ENCODE measurements around the gene SNED1. TPM values are rescaled to one million over a fixed set of nuclear protein-coding genes. Genes with fewer than 3 reads are reported as not detected.

Gene SNED1
- total RNA-seq, 1 donor from 2014 or later: 2.3 TPM

DNA sequence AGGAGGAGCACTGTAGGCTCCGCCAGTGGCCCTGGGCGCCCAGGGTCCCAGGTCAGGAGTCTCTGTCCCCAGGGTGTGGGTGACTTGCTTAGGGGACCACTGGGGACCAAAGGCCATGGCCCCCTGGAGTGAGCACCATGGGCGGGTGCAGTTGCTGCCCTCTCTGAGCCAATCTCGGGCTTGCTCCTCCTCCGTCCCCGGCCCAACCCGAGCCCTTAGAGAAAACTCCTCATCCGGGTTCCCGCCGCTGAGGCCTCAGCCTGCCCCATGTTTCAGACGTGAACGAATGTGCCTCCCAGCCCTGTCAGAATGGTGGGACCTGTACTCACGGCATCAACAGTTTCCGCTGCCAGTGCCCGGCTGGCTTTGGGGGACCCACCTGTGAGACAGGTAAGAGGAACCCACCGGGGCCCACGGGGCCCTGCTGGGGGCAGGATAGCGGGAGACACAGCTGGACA lies 38.6 kb downstream of the SNED1 start:
- Mint-ChIP-seq H3K9me3 (ENCODE audit: unreplicated experiment) (no peaks in the 10 kb centered on the region), H3K4me3 (ENCODE audit: unreplicated experiment) (no peak overlapping the region), H3K4me1 (ENCODE audit: unreplicated experiment) (no peaks in the 10 kb centered on the region), H3K36me3 (ENCODE audit: low read depth, unreplicated experiment) (no peaks in the 10 kb centered on the region), H3K27me3 (ENCODE audit: unreplicated experiment) (peaks cover 17% of the 10 kb centered on the region), H3K27ac (ENCODE audit: unreplicated experiment) (no peak overlapping the region)
- TF ChIP-seq, protein P1, sequence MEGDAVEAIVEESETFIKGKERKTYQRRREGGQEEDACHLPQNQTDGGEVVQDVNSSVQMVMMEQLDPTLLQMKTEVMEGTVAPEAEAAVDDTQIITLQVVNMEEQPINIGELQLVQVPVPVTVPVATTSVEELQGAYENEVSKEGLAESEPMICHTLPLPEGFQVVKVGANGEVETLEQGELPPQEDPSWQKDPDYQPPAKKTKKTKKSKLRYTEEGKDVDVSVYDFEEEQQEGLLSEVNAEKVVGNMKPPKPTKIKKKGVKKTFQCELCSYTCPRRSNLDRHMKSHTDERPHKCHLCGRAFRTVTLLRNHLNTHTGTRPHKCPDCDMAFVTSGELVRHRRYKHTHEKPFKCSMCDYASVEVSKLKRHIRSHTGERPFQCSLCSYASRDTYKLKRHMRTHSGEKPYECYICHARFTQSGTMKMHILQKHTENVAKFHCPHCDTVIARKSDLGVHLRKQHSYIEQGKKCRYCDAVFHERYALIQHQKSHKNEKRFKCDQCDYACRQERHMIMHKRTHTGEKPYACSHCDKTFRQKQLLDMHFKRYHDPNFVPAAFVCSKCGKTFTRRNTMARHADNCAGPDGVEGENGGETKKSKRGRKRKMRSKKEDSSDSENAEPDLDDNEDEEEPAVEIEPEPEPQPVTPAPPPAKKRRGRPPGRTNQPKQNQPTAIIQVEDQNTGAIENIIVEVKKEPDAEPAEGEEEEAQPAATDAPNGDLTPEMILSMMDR (IDR thresholded peaks at IDR 0.05; ENCODE audit: unreplicated experiment): no peak
- no peak for DNase-seq (ENCODE audit: low spot score)

DNA sequence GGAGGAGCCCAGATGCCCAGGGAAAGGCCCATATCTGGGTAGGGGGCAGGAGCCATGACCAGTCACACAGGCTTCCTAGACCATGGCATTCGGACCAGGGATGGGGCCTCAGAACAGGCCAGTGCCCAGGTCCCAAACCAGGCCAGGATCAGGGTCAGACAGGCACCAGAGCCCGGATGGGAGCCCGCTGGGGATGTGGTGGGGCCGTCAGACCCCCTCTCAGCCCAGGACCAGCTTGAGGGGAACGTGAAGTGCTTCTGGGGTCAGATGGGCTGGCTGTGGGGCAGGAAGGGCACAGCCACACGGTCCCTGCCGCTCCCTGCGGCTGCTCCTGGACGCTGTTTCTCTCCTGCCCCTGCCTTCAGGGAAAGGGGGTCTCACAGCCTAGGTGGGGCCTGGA lies 39.1 kb downstream of the SNED1 start:
- Mint-ChIP-seq H3K27me3 (ENCODE audit: unreplicated experiment) (peaks cover 17% of the 10 kb centered on the region), H3K4me3 (ENCODE audit: unreplicated experiment) (no peak overlapping the region), H3K27ac (ENCODE audit: unreplicated experiment) (no peak overlapping the region), H3K4me1 (ENCODE audit: unreplicated experiment) (no peaks in the 10 kb centered on the region), H3K36me3 (ENCODE audit: low read depth, unreplicated experiment) (no peaks in the 10 kb centered on the region), H3K9me3 (ENCODE audit: unreplicated experiment) (no peaks in the 10 kb centered on the region)
- DNase-seq (ENCODE audit: low spot score): no peak
- TF ChIP-seq, protein P1 (IDR thresholded peaks at IDR 0.05; ENCODE audit: unreplicated experiment): no peak

DNA sequence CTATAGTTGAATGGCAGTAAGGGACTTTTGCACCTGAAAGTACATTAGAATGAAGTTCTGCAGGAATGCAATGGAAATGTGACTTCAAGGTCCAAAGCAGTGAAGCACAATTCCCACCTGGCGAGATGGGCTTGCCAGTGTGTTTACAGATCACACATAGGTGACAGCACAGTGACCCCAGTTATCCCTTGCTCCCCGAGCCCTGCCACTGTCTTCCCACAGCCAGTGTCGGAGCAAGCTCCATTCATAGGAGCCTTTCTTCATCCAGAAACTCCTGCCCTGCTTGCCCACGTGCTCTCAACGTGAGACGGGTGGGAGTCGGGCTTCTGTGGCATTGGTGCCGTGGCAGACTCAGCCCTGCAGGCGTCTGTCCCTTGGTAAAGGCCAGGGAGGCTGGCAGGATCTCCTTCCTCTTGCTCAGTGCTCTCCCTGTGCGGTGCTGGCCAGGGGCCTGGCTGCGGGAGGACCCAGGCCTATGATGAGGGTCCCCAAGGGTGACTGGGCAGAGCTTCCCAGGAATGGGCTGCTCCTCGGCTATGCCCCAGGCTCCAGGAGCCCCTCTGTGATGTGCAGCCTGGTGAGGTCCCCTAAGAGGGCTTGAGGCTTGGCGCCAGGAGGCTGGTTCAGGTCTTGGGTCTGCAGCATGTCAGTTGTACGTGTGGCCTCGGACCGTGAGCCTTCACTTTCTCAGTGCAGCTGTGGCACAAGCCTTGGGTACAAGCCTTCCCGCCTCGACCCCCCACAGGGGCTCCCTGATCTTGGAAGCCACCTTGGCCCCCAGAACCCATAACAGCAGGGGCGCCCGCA lies 40.2 kb downstream of the SNED1 start:
- TF ChIP-seq, protein P1 (IDR thresholded peaks at IDR 0.05; ENCODE audit: unreplicated experiment): no peak
- no peak overlapping the region for H3K4me3 Mint-ChIP-seq (ENCODE audit: unreplicated experiment)
- H3K27ac Mint-ChIP-seq (ENCODE audit: unreplicated experiment): no peak overlapping the region
- H3K9me3 Mint-ChIP-seq (ENCODE audit: unreplicated experiment): no peaks in the 10 kb centered on the region
- peaks cover 17% of the 10 kb centered on the region for H3K27me3 Mint-ChIP-seq (ENCODE audit: unreplicated experiment)
- no peaks in the 10 kb centered on the region for H3K4me1 Mint-ChIP-seq (ENCODE audit: unreplicated experiment)
- H3K36me3 Mint-ChIP-seq (ENCODE audit: low read depth, unreplicated experiment): no peaks in the 10 kb centered on the region
- DNase-seq (ENCODE audit: low spot score): no peak

DNA sequence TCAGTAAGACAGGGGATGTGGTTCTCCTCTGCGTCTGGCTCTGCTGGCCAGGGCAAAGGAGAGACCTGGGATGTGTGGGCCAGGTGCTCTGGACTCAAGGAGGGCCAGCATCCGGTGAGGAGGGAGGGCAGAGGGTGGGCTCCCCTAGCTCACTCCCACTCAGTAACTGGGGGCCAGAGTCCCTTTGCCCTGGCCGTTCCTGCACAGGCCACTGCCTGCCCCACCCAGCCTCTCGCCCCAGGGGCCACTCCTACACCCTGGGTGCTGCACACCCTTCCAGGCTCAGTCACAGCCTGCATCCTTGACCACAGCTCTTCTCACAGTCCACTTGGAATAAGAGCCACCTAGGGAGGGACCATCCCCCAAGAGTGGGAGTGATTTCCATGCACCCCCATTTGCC lies 41.0 kb downstream of the SNED1 start:
- H3K36me3 Mint-ChIP-seq (ENCODE audit: low read depth, unreplicated experiment): no peaks in the 10 kb centered on the region
- H3K4me1 Mint-ChIP-seq (ENCODE audit: unreplicated experiment): no peaks in the 10 kb centered on the region
- H3K27me3 Mint-ChIP-seq (ENCODE audit: unreplicated experiment): peaks cover 17% of the 10 kb centered on the region
- TF ChIP-seq, protein P1 (IDR thresholded peaks at IDR 0.05; ENCODE audit: unreplicated experiment): no peak
- no peak overlapping the region for H3K4me3 Mint-ChIP-seq (ENCODE audit: unreplicated experiment)
- no peak for DNase-seq (ENCODE audit: low spot score)
- H3K9me3 Mint-ChIP-seq (ENCODE audit: unreplicated experiment): no peaks in the 10 kb centered on the region
- H3K27ac Mint-ChIP-seq (ENCODE audit: unreplicated experiment): no peak overlapping the region

DNA sequence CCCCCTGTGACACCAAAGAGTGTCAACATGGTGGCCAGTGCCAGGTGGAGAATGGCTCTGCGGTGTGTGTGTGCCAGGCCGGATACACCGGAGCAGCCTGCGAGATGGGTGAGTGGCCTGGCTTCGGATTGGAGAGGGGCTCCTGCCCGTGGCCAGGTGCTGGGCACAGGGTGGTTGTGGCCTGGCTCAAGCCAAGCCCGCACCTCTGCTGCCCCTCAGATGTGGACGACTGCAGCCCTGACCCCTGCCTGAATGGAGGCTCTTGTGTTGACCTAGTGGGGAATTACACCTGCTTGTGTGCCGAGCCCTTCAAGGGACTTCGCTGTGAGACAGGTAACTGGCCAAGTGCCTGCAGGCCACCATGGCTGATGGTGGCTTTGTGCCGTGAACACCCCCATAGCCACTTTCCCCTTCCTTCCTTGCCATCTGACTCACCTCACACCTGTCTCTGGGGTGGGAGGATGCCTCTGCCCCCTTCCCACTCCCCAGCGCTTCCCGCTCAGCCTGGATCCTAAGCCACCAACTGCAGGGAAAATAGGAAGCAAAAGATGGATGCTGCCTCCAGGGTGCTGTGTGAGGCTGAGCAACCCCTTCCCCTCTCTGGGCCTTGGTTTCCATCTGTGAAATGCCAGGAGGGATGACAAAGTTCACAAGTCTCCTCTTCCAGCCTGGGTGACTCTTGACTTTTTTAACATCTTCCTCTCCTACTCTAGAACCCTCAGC lies 41.8 kb downstream of the SNED1 start:
- Mint-ChIP-seq H3K27ac (ENCODE audit: unreplicated experiment) (no peak overlapping the region), H3K4me3 (ENCODE audit: unreplicated experiment) (no peak overlapping the region), H3K9me3 (ENCODE audit: unreplicated experiment) (no peaks in the 10 kb centered on the region), H3K4me1 (ENCODE audit: unreplicated experiment) (no peaks in the 10 kb centered on the region), H3K36me3 (ENCODE audit: low read depth, unreplicated experiment) (no peaks in the 10 kb centered on the region), H3K27me3 (ENCODE audit: unreplicated experiment) (peaks cover 14% of the 10 kb centered on the region)
- TF ChIP-seq, protein P1 (IDR thresholded peaks at IDR 0.05; ENCODE audit: unreplicated experiment): no peak
- DNase-seq (ENCODE audit: low spot score): no peak
